Amygdala (tissue), 56 donors: ENCODE measurements around the gene PPARA.

Experiments
- DNase-seq, 56 donors: peaks; one replicate each; lab custom pipeline; 2025; lab: John Stamatoyannopoulos, UW

PPARA gene

DNA sequence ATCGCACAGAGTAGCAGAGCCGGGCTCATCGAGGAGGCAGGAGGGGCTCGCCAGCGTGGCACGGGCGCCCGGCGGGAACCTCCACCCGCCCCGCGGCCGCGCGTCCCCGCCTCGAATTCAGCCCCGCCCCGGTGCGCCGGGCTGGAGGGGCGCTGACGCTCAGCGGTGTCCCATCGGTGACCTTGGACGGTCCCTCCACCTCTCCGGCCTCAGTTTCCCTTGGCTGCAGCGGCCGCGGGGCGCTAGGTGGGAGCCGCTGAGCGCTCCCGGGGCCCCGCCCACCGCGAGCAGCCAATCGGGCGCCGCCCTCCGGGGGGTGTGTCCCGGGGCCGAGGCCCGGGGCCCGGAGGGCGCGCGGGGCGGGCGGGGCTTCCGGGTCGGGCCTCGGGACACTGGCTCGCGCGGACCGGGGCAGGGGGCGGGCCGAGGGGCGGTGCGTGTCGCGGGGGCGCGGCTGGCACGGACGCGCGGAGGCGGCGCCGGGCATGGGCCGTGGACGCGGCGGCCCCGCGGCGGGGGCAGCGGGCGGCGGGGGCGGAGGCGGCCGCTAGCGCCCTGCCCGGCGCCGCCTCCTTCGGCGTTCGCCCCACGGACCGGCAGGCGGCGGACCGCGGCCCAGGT lies at the start of gene PPARA:
PPARA (plus strand) TSS at position 493 of the 621 bp plus-strand sequence. CDS start 47,858 bp downstream, outside the sequence.
- peak in 54 of 56 donors; percentile 35 to 94 (median 77) for DNase-seq

DNA sequence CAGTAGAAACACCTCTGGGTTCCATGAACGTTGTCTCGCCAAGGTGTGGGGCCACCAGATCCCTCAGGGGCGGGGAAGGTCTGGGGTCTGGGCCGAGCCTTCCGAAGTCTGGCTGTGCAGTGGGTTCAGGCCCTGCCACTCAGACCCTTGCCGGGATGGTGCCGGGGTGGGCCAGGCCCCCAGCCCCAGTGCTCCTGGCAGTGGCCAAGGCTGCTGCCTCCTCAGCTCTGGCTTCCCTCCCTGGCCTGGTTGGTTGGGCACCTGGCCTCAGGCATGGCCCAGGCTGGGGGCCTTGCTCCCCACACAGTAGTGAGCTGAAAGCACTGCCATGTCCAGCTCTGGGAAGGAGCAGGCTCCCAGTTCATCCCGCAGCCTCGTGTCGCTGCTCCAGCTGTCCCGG lies 48.2 kb upstream of the PPARA start:
- no peak for DNase-seq

DNA sequence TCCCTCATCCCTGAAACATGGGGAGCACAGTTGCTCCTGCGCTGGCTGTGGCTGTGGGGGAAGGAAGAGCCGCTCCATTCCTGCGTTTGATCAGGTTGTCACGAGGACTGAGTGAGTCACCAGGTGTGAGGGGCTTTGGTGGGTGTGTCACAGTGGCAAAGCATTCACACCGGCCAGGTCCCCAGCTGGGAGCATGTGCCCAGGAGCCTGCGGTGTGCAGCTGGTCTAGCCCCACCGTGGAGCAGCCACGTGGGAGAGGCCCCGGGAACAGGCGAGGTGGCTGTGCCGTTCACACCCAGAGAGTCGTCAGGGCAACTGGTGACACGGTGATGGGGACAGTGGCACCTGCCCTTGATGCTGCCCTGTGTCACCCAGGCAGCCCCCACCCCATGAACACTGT lies 47.6 kb upstream of the PPARA start:
- no peak for DNase-seq

DNA sequence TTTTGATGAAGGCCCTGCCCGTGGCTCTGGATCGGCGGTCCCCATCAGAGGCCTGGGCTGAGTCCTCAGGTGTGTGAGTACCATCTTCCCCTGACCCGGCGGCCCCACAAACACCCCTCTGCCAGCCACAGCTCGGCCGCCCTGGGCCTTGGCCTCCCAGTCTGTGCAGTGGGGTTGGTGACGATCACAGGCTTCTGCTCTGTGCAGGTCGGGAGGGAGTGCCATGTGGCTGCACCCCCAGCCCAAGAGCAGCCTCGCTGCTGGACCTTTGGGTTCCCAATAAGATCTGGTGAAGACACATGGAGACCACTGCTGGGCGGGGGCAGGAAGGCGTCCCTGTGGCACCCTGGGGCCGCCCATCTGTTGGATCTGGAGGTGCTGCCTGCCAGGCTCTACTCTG lies 47.1 kb upstream of the PPARA start:
- DNase-seq = no peak

DNA sequence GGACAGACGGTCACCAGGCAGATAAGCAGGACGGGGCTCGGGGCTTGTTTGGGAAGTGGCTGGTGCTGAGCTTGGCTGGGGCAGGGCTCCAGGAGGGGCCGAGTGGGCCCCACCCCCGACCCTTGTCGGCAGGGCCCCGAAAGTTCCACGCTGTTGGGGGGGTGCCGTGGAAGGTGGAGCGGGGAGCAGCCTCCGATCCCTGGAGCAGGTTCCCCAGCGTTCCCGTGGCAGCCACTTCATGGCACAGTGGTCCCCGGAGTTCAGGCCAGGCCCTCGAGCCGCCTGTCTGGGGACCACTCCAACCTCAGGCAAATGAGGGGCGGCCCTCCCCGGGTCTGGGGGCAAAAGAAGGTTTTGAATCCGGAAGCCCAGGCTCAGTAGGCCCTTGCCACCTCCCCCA lies 46.7 kb upstream of the PPARA start:
- no peak for DNase-seq

DNA sequence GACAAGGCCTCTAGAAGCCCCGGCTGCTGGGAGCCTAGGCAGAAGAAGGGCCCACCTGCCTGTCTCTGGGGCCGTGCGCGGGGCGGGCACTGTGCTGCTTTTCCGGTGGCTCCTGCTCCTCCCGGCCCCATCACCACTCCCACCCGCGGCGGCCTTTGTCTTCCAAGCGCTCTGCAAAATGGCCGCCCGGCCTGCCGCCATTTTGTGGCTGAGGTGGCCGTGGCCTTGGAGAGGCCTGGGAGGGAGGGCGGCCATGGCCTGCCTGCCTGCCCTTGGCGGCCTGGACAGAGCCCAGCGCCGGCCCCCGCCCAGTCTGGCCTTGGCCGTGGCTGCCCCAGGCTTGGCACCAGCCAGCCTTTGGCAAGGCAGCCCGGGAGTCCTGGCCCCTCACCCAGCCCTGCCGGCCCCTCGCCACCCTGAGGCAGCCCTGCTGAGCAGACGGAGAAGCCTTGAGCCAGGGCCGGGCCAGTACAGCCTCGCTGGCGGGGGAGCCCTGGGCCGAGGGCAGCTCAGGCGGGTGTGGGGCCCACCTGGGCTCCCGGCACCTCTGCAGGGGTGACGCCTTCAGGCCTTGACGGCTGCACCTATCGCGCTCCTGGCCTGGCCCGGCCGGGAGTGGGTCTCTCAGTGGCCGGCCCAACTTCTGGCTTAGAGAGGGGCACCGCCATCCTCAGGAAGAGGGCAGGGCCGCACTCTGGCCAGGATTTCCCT lies 46.0 kb upstream of the PPARA start:
- peak in 35 of 56 donors; percentile 26 to 80 (median 64) for DNase-seq

DNA sequence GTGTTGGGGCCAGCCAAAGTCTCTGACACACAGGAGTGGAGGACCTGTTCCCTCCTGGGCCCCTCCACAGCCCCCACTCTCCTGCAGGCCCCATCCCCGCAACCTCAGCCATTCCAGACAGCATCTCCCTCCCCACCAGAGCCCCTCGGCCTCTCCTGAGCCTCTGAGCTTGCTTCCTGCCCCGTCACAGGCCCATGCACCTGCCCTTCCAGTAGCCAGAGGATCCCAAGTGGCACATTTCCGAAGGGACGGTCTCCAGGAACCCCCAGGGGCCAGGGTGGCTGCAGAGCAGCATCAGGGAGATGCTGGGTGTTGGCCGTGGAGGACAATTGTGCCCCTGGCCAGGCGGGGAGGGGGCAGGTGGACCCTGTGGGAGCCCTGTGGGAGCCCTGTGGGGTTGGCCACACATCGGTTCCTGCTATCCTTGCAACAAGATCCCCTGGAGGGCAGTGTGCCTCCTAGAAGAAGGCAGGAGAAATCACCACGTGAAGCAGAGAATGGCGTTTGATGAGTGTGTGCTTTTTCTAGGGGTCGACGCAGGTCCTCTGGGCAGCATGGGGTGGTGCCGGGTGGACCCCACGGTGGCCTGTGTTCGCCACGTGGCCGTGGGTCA lies 45.3 kb upstream of the PPARA start:
- no peak for DNase-seq

DNA sequence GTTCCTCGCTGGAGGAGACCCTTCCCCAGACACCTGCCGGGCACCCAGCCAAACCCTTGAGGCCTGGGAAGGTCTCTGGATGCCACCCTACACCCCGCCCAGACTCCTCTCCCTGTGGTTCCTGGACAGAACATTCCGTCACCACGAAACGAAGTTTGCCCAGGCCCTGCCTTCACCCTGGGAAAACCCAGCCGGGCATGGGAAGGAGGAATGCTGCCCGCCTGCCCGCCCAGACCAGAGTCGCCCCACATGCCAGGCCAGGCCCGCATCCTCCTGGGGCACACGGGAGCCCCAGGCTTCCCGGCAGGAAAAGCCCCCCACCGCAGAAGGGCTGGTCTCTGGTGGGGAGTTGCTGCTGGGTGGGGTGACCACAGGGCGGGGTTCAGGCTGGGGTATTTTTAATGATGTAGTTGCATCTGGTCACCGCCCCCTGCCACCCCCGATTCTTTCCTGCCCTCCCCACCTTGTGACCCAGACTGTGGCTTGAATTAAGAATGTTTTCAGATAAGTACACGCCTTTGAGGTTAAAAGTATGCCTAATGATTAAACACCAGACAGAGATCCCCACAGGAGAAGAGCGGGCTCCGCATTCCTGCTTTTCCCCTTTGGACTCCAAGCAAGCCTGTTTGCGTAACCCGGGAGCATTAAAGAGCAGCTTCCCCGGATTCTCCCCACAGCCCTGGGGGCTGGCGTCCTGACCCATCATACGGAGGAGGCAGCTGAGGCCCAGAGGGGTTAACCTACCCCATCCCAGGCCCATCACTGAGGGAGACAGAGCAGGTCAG lies 44.6 kb upstream of the PPARA start:
- no peak for DNase-seq

DNA sequence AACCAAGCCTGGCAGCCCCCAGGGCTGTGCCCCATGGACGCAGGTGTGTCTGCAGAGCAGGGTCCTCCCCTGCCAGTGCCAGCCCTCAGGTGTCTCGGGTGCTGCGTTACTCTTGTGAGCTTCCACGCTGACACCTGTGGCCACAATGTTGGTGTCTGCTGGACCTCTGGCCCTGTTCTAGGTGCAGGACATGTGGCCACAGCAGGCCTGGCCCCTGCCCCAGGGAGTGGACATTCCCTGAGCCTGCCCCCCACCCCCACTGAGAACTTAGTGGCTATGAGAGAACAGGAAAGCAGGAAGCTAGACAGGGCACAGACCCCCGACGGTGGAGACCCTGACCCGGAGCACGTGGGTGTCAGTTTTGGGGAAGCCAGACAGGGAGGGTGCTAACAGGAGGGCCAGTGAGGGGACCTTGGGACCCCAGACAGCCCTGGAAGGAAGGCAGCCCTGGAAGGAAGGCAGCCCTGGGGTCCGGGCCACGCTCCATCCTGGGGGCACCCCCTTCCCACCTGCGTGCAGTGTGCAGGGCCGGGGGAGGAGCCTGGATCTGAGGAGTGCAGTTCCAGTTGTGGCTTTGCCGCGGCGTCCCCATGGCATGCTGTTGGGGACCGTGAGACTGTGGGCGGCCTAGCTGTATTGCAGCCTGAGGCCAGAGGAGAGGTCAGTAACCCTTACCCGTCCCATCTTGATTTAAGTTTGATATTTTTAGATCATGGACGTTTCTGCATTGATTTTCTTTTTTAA lies 43.9 kb upstream of the PPARA start:
- no peak for DNase-seq

DNA sequence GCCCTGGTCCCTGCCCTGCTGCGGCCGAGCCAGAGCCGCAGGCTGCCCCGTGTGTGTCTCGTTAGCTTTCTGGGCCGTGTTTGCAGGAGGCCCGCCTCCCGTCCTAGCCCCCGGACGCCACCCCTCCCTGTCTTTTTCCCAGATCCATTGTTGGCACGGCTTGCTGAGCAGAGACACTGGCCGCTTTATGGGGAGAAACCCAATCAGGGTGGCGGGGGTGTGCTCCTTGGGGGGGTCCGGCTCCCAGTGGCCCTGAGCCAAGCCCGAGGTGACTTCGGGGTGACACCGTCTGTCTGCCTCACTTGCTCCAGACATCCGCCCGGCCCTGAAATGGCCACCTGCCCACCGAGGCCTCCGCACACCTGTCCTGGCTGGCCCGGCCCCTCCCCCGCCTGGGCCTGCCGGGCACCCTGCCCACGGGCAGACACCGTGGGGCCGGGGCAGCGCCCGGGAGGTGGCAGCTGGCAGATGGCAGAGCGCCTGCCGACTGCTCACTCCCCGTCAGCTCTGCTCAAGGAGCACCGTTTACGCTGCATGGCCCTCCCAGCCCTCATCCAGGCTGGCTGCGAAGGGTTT lies 43.1 kb upstream of the PPARA start:
- DNase-seq = peak; percentile 30 to 90 (median 76)

DNA sequence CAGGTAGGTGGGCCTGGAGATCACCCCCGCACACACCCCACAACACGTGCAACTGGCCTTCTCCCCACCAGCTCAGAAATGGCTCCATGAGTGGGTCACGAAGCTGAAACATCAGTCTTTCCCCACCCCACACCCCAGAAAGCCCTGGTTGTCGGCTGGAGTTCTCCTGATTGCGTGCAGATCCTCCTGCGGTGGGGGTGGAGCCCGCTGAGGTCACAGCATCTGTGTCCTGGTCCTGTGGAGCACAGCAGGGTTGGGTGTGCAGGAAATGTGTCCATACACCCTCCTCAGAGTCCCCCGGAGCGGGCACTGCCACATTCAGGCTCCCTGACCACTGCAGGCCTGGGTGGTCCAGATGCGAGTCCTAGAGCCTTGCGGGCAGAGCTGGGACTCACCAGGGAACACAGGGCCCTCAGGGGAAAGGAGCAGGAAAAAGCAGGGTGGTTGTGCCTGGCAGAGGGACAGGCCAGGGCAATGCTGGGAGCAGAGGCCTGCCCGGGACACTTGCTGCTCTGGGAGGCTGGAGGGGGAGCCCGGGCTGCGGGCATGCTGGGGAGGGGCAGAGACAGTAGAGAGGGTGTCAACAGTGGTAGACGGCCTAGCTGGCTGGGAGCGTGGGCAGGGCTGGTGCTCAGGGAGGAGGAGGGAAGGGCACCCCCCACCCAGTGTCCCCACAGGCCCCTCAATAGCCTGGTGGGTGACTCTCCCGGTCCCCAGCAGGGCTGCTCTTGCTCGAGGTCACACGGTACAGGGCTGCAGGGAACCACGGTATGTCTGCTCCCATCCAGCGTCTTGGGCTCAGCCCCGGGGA lies 42.4 kb upstream of the PPARA start:
- DNase-seq = peak in 16 of 56 donors; percentile 26 to 61 (median 48)

DNA sequence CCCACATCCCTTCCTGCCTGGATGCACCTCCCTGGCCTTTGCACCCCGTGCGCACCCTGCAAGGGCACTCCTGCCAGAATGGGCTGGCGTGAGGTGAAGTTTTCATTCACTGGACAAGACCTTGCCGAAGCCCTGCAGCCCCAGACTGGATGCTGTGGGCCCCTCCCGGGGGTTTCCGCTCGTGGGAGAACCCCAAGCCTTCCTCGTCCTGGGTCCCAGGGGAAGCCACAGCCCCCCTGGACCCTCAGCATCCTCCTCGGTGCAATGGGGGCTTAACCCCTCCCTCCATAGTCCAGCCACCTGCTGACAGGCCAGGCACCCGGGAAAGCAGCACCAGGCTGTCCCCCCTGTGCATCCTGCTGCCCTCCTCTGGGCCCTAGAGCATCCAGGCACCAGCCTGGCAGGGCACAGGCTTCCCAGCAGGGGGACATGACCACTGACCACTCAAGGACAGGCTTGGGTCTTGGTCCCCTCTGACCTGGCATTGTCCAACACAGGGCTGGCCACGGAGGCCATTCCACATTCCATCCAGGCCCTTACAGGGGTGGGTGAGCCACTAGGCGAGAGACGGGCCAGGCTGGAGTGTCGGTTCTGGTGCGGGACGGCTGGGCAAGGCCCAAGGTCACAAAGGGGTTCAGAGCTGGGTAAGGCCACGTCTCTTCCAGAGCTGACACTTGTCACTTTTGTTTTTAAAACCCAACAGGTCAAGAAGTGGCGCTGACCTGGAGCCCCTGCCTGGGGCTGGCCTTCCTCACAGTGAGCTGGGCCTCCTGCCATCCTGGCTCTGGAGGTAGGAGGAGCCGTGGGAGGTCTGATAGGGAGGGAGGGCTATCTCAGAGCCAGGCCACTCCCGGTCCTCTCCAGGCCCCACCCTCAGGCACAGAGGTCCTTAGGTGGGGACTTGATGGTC lies 41.5 kb upstream of the PPARA start:
- no peak for DNase-seq

DNA sequence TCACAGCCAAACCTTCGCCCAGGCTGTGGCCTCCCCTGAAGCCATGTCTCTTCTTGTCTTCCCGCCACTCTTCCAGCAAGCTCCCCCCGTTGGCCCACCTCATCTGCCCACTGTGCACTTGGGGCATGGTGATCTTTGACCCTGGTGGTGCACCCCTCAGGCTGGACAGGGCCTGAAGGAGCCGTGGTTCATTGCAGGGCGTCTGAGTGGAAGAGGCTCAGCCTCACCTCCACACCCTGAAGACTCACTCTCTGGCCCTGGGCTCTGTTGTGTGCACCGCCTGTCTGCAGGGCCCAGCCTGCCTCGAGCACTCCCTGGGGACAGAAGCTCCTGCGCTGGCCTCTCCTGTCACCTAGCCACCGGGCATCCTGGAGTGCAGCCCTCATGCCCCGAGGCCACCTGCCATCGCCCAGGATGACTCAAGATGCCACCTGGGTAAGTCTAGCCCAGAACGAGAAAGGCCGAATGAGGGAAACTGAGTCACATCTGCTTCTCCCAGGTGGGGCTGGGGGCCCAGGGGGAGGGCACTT lies 40.8 kb upstream of the PPARA start:
- DNase-seq = no peak

DNA sequence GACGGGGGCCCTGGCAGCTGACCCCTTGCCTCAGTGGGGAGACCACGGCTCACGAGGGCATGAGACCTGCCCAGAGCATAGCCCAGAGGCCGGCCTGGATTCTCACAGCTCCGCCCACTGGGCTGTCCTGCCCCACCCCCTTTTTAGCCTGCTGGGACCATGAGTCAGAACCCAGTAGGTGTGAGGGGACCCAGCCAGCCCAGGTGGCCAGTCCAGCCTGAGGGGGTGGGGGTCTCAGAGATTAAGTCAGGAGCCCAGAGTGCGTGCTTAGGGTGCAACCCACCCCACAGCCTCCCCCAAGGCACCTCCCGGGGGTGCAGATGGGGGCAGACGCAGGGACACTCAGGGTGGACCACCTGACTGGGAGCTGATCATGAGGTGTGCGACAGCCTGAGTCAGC lies 40.1 kb upstream of the PPARA start:
- DNase-seq = no peak

DNA sequence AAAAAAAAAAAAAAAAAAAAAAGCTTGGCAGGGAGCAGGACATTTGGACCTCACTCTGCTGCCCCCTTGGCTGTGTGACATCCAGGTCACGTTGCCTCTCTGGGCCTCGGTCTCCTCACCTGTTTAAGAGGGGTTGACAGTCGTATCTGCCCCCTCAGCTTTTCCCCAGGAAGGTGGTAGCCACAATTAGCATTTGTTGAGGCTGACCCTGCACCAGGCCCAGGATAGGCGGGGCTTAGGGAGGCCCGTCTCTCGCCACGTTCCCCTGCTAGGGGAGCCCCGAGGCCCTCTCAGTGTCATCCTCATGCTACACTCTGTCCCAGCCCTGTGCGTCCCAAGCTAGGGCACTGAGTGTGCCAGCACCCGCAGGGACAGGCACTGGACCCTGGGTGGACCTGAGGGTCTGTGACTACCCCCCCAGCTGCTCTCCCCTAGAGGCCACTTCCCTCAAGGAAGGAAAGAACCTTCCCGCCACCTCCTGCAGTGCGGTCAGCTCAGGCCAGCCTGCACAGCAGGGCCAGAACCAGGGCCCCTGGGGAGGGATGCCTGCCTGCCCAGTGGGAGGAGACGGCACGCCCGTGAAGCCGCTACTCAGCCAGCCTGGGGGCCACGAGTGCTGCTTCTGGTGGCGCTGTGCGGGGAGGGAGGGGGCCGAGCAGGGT lies 38.5 kb upstream of the PPARA start:
- no peak for DNase-seq

DNA sequence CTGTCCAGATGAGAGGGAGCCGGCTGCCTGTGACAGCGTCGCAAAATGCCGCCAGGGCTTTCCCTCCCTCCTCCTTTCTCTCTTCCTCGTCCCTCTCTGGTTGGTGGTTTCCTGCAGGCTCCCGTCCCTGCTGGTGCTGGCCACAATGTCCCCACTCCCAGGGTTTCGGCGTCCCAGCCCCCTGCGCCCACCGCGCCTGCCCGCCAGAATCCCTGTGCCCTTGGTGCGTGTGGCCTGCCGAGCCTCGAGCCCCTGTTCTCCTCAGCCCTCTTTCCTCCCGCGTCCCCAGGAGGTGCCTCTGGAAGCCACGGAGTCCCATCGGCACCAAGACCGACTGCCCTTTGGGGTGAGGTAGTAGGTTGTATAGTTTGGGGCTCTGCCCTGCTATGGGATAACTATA lies 37.9 kb upstream of the PPARA start:
- DNase-seq = no peak
